ENCODE data around the gene MBLAC1. TPM values are rescaled to one million over a fixed set of nuclear protein-coding genes. Genes with fewer than 3 reads are reported as not detected.
A peak's percentile ranks its signal among the peaks of the same experiment; 100 is the strongest.

The MBLAC1 gene
- total and polyA plus RNA-seq, 9 of the 15 experiments (the other 6 are each of a cell fraction or from before 2014, with no cell fraction given) = 0.03 to 3.1 (median 0.52) TPM

DNA sequence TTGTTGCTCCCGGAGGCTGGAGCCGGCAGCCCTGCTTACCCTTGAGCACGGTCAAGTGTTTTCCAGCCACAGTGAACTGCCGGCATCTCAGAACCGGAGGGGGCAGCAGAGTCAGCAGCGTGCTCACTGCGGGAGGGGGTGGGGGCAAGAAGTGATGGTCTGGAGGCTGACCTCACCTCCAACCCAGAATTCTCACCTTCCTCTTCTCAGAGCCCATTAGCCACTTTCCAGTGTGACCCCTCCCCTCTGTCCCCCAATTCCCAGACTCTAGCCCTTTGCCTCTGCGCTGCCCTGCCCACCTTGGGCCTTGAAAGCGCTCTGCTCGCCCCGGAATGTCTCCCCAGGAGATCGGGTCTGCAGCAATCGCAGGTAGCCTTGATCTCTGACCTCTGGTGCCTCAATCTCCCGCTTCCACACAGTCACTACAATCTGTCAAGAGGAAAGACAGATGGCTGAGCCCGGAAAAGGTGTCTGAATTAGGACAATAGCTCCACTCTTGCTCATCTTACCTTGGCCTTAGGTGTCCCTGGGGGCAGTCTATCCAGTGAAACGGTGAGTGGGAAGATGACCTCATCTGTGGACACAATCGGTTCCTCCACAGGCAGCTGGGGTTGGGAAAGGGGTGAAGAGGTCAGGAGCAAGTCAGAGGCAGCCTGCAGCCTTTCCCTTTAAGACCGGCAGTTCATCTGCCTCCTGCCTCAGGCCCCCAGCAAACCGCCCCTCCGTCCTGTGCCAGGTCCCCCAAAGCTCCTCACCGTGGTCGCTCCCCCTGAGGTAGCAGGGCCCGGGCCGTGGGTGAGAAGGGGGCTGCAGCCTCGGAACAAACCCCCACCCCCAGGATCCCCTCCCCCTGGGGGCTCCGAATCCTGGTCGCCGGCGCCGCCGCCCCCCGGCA, 30.8 kb downstream of the MBLAC1 start (continued):
- TF ChIP-seq, protein P1, sequence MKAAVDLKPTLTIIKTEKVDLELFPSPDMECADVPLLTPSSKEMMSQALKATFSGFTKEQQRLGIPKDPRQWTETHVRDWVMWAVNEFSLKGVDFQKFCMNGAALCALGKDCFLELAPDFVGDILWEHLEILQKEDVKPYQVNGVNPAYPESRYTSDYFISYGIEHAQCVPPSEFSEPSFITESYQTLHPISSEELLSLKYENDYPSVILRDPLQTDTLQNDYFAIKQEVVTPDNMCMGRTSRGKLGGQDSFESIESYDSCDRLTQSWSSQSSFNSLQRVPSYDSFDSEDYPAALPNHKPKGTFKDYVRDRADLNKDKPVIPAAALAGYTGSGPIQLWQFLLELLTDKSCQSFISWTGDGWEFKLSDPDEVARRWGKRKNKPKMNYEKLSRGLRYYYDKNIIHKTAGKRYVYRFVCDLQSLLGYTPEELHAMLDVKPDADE (conservative IDR thresholded peaks at IDR 0.05; ENCODE audit: control insufficient read depth, low read depth, low read length) = peak; percentile 41
- TF ChIP-seq RBBP5 (IDR thresholded peaks at IDR 0.05; ENCODE audit: borderline replicate concordance, insufficient read depth, low read length, poor library complexity, severe bottlenecking) (no peak), TAF15 (IDR thresholded peaks at IDR 0.05; ENCODE audit: low read depth, low read length) (no peak), KDM5B (IDR thresholded peaks at IDR 0.05; ENCODE audit: insufficient replicate concordance, low read depth, low read length) (peak; percentile 46), PHTF2 (CRISPR knock-in tag; IDR thresholded peaks at IDR 0.05) (no peak), NCOA2 (IDR thresholded peaks at IDR 0.05; ENCODE audit: partially characterized antibody in 2 of 2) (no peak), SRSF1 (IDR thresholded peaks at IDR 0.05; ENCODE audit: low read depth, low read length) (no peak), ZNF79 (CRISPR knock-in tag; IDR thresholded peaks at IDR 0.05; ENCODE audit: low read depth) (no peak), NCOA6 (IDR thresholded peaks at IDR 0.05) (no peak), NFE2L1 (tag; IDR thresholded peaks at IDR 0.05; ENCODE audit: borderline replicate concordance, low read depth) (no peak), TARDBP (IDR thresholded peaks at IDR 0.05) (0 out of 2 replicates have a peak, but pooled peaks have one; percentile 73), MECOM (CRISPR knock-in tag; IDR thresholded peaks at IDR 0.05) (no peak), NFYB (IDR thresholded peaks at IDR 0.05; ENCODE audit: extremely low read depth, insufficient read length) (no peak), TAF7 (tag; IDR thresholded peaks at IDR 0.05) (no peak), NFIX (CRISPR knock-in tag; IDR thresholded peaks at IDR 0.05; ENCODE audit: low read depth) (no peak)
- TF ChIP-seq, protein P2, sequence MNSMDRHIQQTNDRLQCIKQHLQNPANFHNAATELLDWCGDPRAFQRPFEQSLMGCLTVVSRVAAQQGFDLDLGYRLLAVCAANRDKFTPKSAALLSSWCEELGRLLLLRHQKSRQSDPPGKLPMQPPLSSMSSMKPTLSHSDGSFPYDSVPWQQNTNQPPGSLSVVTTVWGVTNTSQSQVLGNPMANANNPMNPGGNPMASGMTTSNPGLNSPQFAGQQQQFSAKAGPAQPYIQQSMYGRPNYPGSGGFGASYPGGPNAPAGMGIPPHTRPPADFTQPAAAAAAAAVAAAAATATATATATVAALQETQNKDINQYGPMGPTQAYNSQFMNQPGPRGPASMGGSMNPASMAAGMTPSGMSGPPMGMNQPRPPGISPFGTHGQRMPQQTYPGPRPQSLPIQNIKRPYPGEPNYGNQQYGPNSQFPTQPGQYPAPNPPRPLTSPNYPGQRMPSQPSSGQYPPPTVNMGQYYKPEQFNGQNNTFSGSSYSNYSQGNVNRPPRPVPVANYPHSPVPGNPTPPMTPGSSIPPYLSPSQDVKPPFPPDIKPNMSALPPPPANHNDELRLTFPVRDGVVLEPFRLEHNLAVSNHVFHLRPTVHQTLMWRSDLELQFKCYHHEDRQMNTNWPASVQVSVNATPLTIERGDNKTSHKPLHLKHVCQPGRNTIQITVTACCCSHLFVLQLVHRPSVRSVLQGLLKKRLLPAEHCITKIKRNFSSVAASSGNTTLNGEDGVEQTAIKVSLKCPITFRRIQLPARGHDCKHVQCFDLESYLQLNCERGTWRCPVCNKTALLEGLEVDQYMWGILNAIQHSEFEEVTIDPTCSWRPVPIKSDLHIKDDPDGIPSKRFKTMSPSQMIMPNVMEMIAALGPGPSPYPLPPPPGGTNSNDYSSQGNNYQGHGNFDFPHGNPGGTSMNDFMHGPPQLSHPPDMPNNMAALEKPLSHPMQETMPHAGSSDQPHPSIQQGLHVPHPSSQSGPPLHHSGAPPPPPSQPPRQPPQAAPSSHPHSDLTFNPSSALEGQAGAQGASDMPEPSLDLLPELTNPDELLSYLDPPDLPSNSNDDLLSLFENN (IDR thresholded peaks at IDR 0.05; ENCODE audit: low read depth in 2 of 2, low read length in 2 of 2) = no peak
- TF ChIP-seq, protein P3, sequence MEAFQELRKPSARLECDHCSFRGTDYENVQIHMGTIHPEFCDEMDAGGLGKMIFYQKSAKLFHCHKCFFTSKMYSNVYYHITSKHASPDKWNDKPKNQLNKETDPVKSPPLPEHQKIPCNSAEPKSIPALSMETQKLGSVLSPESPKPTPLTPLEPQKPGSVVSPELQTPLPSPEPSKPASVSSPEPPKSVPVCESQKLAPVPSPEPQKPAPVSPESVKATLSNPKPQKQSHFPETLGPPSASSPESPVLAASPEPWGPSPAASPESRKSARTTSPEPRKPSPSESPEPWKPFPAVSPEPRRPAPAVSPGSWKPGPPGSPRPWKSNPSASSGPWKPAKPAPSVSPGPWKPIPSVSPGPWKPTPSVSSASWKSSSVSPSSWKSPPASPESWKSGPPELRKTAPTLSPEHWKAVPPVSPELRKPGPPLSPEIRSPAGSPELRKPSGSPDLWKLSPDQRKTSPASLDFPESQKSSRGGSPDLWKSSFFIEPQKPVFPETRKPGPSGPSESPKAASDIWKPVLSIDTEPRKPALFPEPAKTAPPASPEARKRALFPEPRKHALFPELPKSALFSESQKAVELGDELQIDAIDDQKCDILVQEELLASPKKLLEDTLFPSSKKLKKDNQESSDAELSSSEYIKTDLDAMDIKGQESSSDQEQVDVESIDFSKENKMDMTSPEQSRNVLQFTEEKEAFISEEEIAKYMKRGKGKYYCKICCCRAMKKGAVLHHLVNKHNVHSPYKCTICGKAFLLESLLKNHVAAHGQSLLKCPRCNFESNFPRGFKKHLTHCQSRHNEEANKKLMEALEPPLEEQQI (IDR thresholded peaks at IDR 0.05) = no peak
- TF ChIP-seq, protein P4, sequence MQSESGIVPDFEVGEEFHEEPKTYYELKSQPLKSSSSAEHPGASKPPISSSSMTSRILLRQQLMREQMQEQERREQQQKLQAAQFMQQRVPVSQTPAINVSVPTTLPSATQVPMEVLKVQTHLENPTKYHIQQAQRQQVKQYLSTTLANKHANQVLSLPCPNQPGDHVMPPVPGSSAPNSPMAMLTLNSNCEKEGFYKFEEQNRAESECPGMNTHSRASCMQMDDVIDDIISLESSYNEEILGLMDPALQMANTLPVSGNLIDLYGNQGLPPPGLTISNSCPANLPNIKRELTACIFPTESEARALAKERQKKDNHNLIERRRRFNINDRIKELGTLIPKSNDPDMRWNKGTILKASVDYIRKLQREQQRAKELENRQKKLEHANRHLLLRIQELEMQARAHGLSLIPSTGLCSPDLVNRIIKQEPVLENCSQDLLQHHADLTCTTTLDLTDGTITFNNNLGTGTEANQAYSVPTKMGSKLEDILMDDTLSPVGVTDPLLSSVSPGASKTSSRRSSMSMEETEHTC (IDR thresholded peaks at IDR 0.05) = no peak
